Inflammatory macrophage treated with lipopolysaccharide for 4 hours (primary cell): ENCODE data around the gene CDH8.

Experiments used
- DNase-seq: peaks from one replicate; pipeline ENCODE4 v3.0.0-alpha.2; 2020

The CDH8 gene

GRCh38 chr16:62022688-62023087, 13.6 kb downstream of the CDH8 start:
- DNase-seq, result no peak

GRCh38 chr16:62021161-62021581, 15.1 kb downstream of the CDH8 start:
- DNase-seq, result no peak

GRCh38 chr16:62020681-62021080, 15.6 kb downstream of the CDH8 start:
- DNase-seq, result no peak

- no peak for DNase-seq
Measured at GRCh38 chr16:62019851-62020250, 16.4 kb downstream of the CDH8 start.

- DNase-seq, result no peak
Measured at GRCh38 chr16:62018301-62019060, 17.8 kb downstream of the CDH8 start.

GRCh38 chr16:62014319-62014923, 21.8 kb downstream of the CDH8 start:
- DNase-seq, result no peak

- DNase-seq, result no peak
Measured at GRCh38 chr16:62010186-62010585, 26.1 kb downstream of the CDH8 start.

GRCh38 chr16:61998460-61998859, 37.8 kb downstream of the CDH8 start:
- DNase-seq, result no peak

- DNase-seq, result no peak
Measured at GRCh38 chr16:61993108-61993507, 43.1 kb downstream of the CDH8 start.

- no peak for DNase-seq
Measured at GRCh38 chr16:61987474-61988012, 48.7 kb downstream of the CDH8 start.

GRCh38 chr16:61969077-61969382, 67.2 kb downstream of the CDH8 start:
- DNase-seq, result no peak

GRCh38 chr16:61968242-61969076, 67.8 kb downstream of the CDH8 start:
- no peak for DNase-seq

GRCh38 chr16:61957075-61957855, 79.0 kb downstream of the CDH8 start:
- DNase-seq, result no peak

GRCh38 chr16:61952841-61953240, 83.4 kb downstream of the CDH8 start:
- DNase-seq, result no peak

GRCh38 chr16:61948414-61948813, 87.8 kb downstream of the CDH8 start:
- no peak for DNase-seq

GRCh38 chr16:61946019-61946418, 90.2 kb downstream of the CDH8 start:
- DNase-seq, result no peak

- DNase-seq, result no peak
Measured at GRCh38 chr16:61945511-61945910, 90.7 kb downstream of the CDH8 start.

- no peak for DNase-seq
Measured at GRCh38 chr16:61944004-61944403, 92.2 kb downstream of the CDH8 start.

- DNase-seq, result no peak
Measured at GRCh38 chr16:61940611-61941010, 95.6 kb downstream of the CDH8 start.

GRCh38 chr16:61937646-61938045, 98.6 kb downstream of the CDH8 start:
- DNase-seq, result no peak

GRCh38 chr16:61936522-61936921, 99.7 kb downstream of the CDH8 start:
- DNase-seq, result no peak

GRCh38 chr16:61934601-61935000, 101.6 kb downstream of the CDH8 start:
- no peak for DNase-seq

GRCh38 chr16:61929776-61930175, 106.5 kb downstream of the CDH8 start:
- no peak for DNase-seq
